HL-60/S4 treated with retinoic acid at 250 ng/mL for 4 days and 3 days (cell line): ENCODE measurements around the gene PTGER4.

Source experiments
- in situ Hi-C: fragments of 300-500 bp; cut with MboI; formaldehyde crosslinking; loops from 2 replicates; pipeline ENCODE4 v1.7.0; 2022; ENCODE audit warnings: low sequenced_read_pairs

Gene PTGER4

GRCh38 chr5:40669606-40670390, 9.9 kb upstream of the PTGER4 start:
- in situ Hi-C loops: no loop called here

- in situ Hi-C loops: no loop called here
Observed at GRCh38 chr5:40672425-40672824, 7.3 kb upstream of the PTGER4 start.

GRCh38 chr5:40674661-40675235, 5.0 kb upstream of the PTGER4 start:
- in situ Hi-C loops: no loop called here

- in situ Hi-C loops: no loop called here
Observed at GRCh38 chr5:40675396-40676133, 4.2 kb upstream of the PTGER4 start.

GRCh38 chr5:40676613-40677343, 2.9 kb upstream of the PTGER4 start:
- in situ Hi-C loops: no loop called here

GRCh38 chr5:40677456-40677855, 2.3 kb upstream of the PTGER4 start:
- in situ Hi-C loops: no loop called here

- in situ Hi-C loops: no loop called here
Observed at GRCh38 chr5:40678026-40678425, 1.7 kb upstream of the PTGER4 start.

- in situ Hi-C loops: no loop called here
Observed at GRCh38 chr5:40678460-40679147, 1.1 kb upstream of the PTGER4 start.

- in situ Hi-C loops: no loop called here
Observed at GRCh38 chr5:40679148-40679912, 385 bp upstream of the PTGER4 start.

GRCh38 chr5:40680741-40681362, 1.1 kb downstream of the PTGER4 start:
- in situ Hi-C loops: loop anchor here (10.0 kb wide), 1 partner anchor 736 kb away; no protein-coding TSS in a partner anchor

- in situ Hi-C loops: loop anchor here (10.0 kb wide), 1 partner anchor 737 kb away; no protein-coding TSS in a partner anchor
Observed at GRCh38 chr5:40681363-40682153, 1.8 kb downstream of the PTGER4 start.

- in situ Hi-C loops: loop anchor here (10.0 kb wide), 1 partner anchor 738 kb away; no protein-coding TSS in a partner anchor
Observed at GRCh38 chr5:40682154-40683017, 2.7 kb downstream of the PTGER4 start.

GRCh38 chr5:40683305-40683704, 3.6 kb downstream of the PTGER4 start:
- in situ Hi-C loops: loop anchor here (10.0 kb wide), 1 partner anchor 739 kb away; no protein-coding TSS in a partner anchor

- in situ Hi-C loops: loop anchor here (10.0 kb wide), 1 partner anchor 740 kb away; no protein-coding TSS in a partner anchor
Observed at GRCh38 chr5:40685193-40685592, 5.5 kb downstream of the PTGER4 start.

GRCh38 chr5:40685976-40686486, 6.3 kb downstream of the PTGER4 start:
- in situ Hi-C loops: loop anchor here (10.0 kb wide), 1 partner anchor 741 kb away; no protein-coding TSS in a partner anchor

- in situ Hi-C loops: loop anchor here (10.0 kb wide), 1 partner anchor 743 kb away; no protein-coding TSS in a partner anchor
Observed at GRCh38 chr5:40687321-40687720, 7.6 kb downstream of the PTGER4 start.
